PFSK-1 (cell line): ENCODE data around the gene MTMR4.

Source experiments
- FOXP2 ChIP-seq: optimal IDR thresholded peaks from 2 replicates; pipeline ENCODE3; 2011; ENCODE audit warnings: borderline replicate concordance, control low read depth, inconsistent platforms; ENCODE audit not compliant: insufficient read depth; ENCODE audit errors: extremely low read length, extremely low read depth
- POLR2AphosphoS5 ChIP-seq: IDR thresholded peaks from 2 replicates; pipeline ENCODE4 v1.6.1; 2012; ENCODE audit warnings: low read depth, mild to moderate bottlenecking, control low read depth, low read length, moderate library complexity
- REST ChIP-seq, 2 experiments: IDR thresholded peaks; 2 replicates each; pipeline versions ENCODE4 v1.6.1 to v1.8.0; 2011 to 2012; ENCODE audit warnings: low read depth in 2 of 2, low read length in 2 of 2, control low read depth in 1 of 2, inconsistent platforms in 1 of 2, mild to moderate bottlenecking in 1 of 2, moderate library complexity in 1 of 2; ENCODE audit not compliant: insufficient read depth in 1 of 2
- SIN3A ChIP-seq: IDR thresholded peaks from 2 replicates; pipeline ENCODE4 v1.6.1; 2012; ENCODE audit warnings: mild to moderate bottlenecking, low read length, moderate library complexity, borderline replicate concordance; ENCODE audit not compliant: insufficient read depth
- TAF1 ChIP-seq: IDR thresholded peaks from 2 replicates; pipeline ENCODE4 v1.6.1; 2012; ENCODE audit warnings: low read length, control low read depth, borderline replicate concordance; ENCODE audit not compliant: insufficient read depth

The MTMR4 gene

GRCh38 chr17:58452738-58453137 is 61.7 kb downstream of the MTMR4 start:
- no peak for TF ChIP-seq TAF1
- TF ChIP-seq FOXP2 = no peak
- TF ChIP-seq SIN3A = no peak
- TF ChIP-seq REST (IDR thresholded peaks at IDR 0.05; ENCODE audit: insufficient read depth in 1 of 2, low read depth in 2 of 2, low read length in 2 of 2) = no peak
- no peak for TF ChIP-seq POLR2AphosphoS5

GRCh38 chr17:58447039-58447975 is 67.1 kb downstream of the MTMR4 start:
- TF ChIP-seq TAF1 = no peak
- TF ChIP-seq SIN3A = no peak
- no peak for TF ChIP-seq FOXP2
- TF ChIP-seq POLR2AphosphoS5 = no peak
- TF ChIP-seq REST (IDR thresholded peaks at IDR 0.05; ENCODE audit: insufficient read depth in 1 of 2, low read depth in 2 of 2, low read length in 2 of 2) = no peak

- no peak for TF ChIP-seq POLR2AphosphoS5
- TF ChIP-seq TAF1 = no peak
- TF ChIP-seq REST (IDR thresholded peaks at IDR 0.05; ENCODE audit: insufficient read depth in 1 of 2, low read depth in 2 of 2, low read length in 2 of 2) = no peak
- no peak for TF ChIP-seq SIN3A
- no peak for TF ChIP-seq FOXP2
Observed at GRCh38 chr17:58446086-58446485, 68.4 kb downstream of the MTMR4 start.
